Mucosa of stomach (tissue), 1 donor: ENCODE measurements around the gene KNDC1.

Source experiments
- H3K27me3 ChIP-seq: one replicate; pipeline ENCODE4 v1.7.0; 2013; ENCODE audit warnings: mild to moderate bottlenecking, low read length; ENCODE audit not compliant: control insufficient read depth, insufficient read depth
- H3K36me3 ChIP-seq: one replicate; pipeline ENCODE4 v1.7.0; 2013; ENCODE audit warnings: low read length; ENCODE audit not compliant: control insufficient read depth, insufficient read depth
- H3K4me1 ChIP-seq: one replicate; pipeline ENCODE4 v1.7.0; 2013; ENCODE audit warnings: mild to moderate bottlenecking, low read length; ENCODE audit not compliant: control insufficient read depth, insufficient read depth
- H3K4me3 ChIP-seq: one replicate; pipeline ENCODE4 v1.7.0; 2013; ENCODE audit warnings: low read length
- H3K9ac ChIP-seq: one replicate; pipeline ENCODE4 v1.7.0; 2013; ENCODE audit warnings: mild to moderate bottlenecking, low read length, moderate library complexity
- H3K9me3 ChIP-seq: one replicate; pipeline ENCODE4 v1.7.0; 2013; ENCODE audit warnings: mild to moderate bottlenecking, low read length, moderate library complexity; ENCODE audit not compliant: control insufficient read depth
- donor health status: Pancreatic carcinoma.

The KNDC1 gene

GRCh38 chr10:133128126-133129070, 31.6 kb upstream of the KNDC1 start:
- no peak overlapping the region for H3K9ac ChIP-seq
- no peak overlapping the region for H3K4me3 ChIP-seq
- H3K9me3 ChIP-seq, result no peaks in the 10 kb centered on the region
- H3K36me3 ChIP-seq, result no peaks in the 10 kb centered on the region
- peaks cover 5% of the 10 kb centered on the region for H3K27me3 ChIP-seq
- no peaks in the 10 kb centered on the region for H3K4me1 ChIP-seq

GRCh38 chr10:133129071-133129858, 30.8 kb upstream of the KNDC1 start:
- H3K9me3 ChIP-seq, result no peaks in the 10 kb centered on the region
- H3K4me3 ChIP-seq, result no peak overlapping the region
- H3K4me1 ChIP-seq, result no peaks in the 10 kb centered on the region
- no peak overlapping the region for H3K9ac ChIP-seq
- peaks cover 2% of the 10 kb centered on the region for H3K27me3 ChIP-seq
- no peaks in the 10 kb centered on the region for H3K36me3 ChIP-seq

- no peaks in the 10 kb centered on the region for H3K36me3 ChIP-seq
- H3K9ac ChIP-seq, result no peak overlapping the region
- H3K4me1 ChIP-seq, result no peaks in the 10 kb centered on the region
- H3K27me3 ChIP-seq, result no peaks in the 10 kb centered on the region
- no peaks in the 10 kb centered on the region for H3K9me3 ChIP-seq
- H3K4me3 ChIP-seq, result no peak overlapping the region
Observed at GRCh38 chr10:133129859-133130495, 30.0 kb upstream of the KNDC1 start.

- no peaks in the 10 kb centered on the region for H3K9me3 ChIP-seq
- no peaks in the 10 kb centered on the region for H3K4me1 ChIP-seq
- no peaks in the 10 kb centered on the region for H3K36me3 ChIP-seq
- H3K4me3 ChIP-seq, result no peak overlapping the region
- no peak overlapping the region for H3K9ac ChIP-seq
- H3K27me3 ChIP-seq, result no peaks in the 10 kb centered on the region
Observed at GRCh38 chr10:133130602-133131001, 29.4 kb upstream of the KNDC1 start.

GRCh38 chr10:133131053-133131452, 29.0 kb upstream of the KNDC1 start:
- Histone ChIP-seq H3K4me1 (no peaks in the 10 kb centered on the region), H3K9me3 (no peaks in the 10 kb centered on the region), H3K27me3 (no peaks in the 10 kb centered on the region), H3K36me3 (no peaks in the 10 kb centered on the region), H3K9ac (no peak overlapping the region), H3K4me3 (no peak overlapping the region)

- Histone ChIP-seq H3K36me3 (no peaks in the 10 kb centered on the region), H3K9ac (no peak overlapping the region), H3K9me3 (no peaks in the 10 kb centered on the region), H3K27me3 (no peaks in the 10 kb centered on the region), H3K4me3 (no peak overlapping the region), H3K4me1 (no peaks in the 10 kb centered on the region)
Observed at GRCh38 chr10:133131734-133132472, 28.1 kb upstream of the KNDC1 start.

- Histone ChIP-seq H3K36me3 (no peaks in the 10 kb centered on the region), H3K9ac (no peak overlapping the region), H3K4me1 (no peaks in the 10 kb centered on the region), H3K27me3 (no peaks in the 10 kb centered on the region), H3K4me3 (no peak overlapping the region), H3K9me3 (no peaks in the 10 kb centered on the region)
Observed at GRCh38 chr10:133132473-133133291, 27.3 kb upstream of the KNDC1 start.

- Histone ChIP-seq H3K4me3 (no peak overlapping the region), H3K27me3 (no peaks in the 10 kb centered on the region), H3K9me3 (no peaks in the 10 kb centered on the region), H3K36me3 (no peaks in the 10 kb centered on the region), H3K9ac (no peak overlapping the region), H3K4me1 (no peaks in the 10 kb centered on the region)
Observed at GRCh38 chr10:133133471-133134231, 26.4 kb upstream of the KNDC1 start.

- Histone ChIP-seq H3K9ac (no peak overlapping the region), H3K9me3 (no peaks in the 10 kb centered on the region), H3K4me1 (no peaks in the 10 kb centered on the region), H3K4me3 (no peak overlapping the region), H3K27me3 (peaks cover 2% of the 10 kb centered on the region), H3K36me3 (no peaks in the 10 kb centered on the region)
Observed at GRCh38 chr10:133134411-133135115, 25.5 kb upstream of the KNDC1 start.

GRCh38 chr10:133135116-133135465, 24.9 kb upstream of the KNDC1 start:
- Histone ChIP-seq H3K36me3 (no peaks in the 10 kb centered on the region), H3K27me3 (peaks cover 4% of the 10 kb centered on the region), H3K9me3 (no peaks in the 10 kb centered on the region), H3K4me3 (no peak overlapping the region), H3K4me1 (no peaks in the 10 kb centered on the region), H3K9ac (no peak overlapping the region)
